GM23248 (cell line): ENCODE measurements around the gene PSME4. TPM values are rescaled to one million over a fixed set of nuclear protein-coding genes. Genes with fewer than 3 reads are reported as not detected.
A peak's percentile ranks its signal among the peaks of the same experiment; 100 is the strongest.

ENCODE experiments used
- DNase-seq: peaks from one replicate; pipeline ENCODE4 v3.0.0-alpha.2; 2015
- H2AFZ ChIP-seq: fragments of 200-600 bp; sonication (generic); 2 replicates; pipeline ENCODE4 v1.6.1; 2016; ENCODE audit warnings: antibody characterized with exemption
- H3F3A ChIP-seq: fragments of 200-600 bp; sonication (generic); 2 replicates; pipeline ENCODE4 v1.6.1; 2016; ENCODE audit warnings: mild to moderate bottlenecking, antibody characterized with exemption, mixed run types; ENCODE audit not compliant: insufficient read depth
- H3K27ac ChIP-seq: fragments of 200-600 bp; sonication (generic); 2 replicates; pipeline ENCODE4 v1.5.1; 2016; ENCODE audit warnings: mild to moderate bottlenecking
- H3K27me3 ChIP-seq: fragments of 200-600 bp; sonication (generic); replicated peaks from 2 replicates; pipeline ENCODE4 v1.6.1; 2016; ENCODE audit warnings: mild to moderate bottlenecking; ENCODE audit not compliant: insufficient read depth
- H3K36me3 ChIP-seq: fragments of 200-600 bp; sonication (generic); 2 replicates; pipeline ENCODE4 v1.6.1; 2016; ENCODE audit warnings: low read depth, mild to moderate bottlenecking
- H3K4me1 ChIP-seq: fragments of 200-600 bp; sonication (generic); 2 replicates; pipeline ENCODE4 v1.6.1; 2016; ENCODE audit warnings: mild to moderate bottlenecking; ENCODE audit not compliant: insufficient read depth
- H3K4me2 ChIP-seq: fragments of 200-600 bp; sonication (generic); one replicate; pipeline ENCODE4 v1.6.1; 2016; ENCODE audit warnings: mild to moderate bottlenecking; ENCODE audit not compliant: unreplicated experiment
- H3K4me3 ChIP-seq: fragments of 200-600 bp; sonication (generic); 2 replicates; pipeline ENCODE4 v1.5.1; 2016; ENCODE audit warnings: mild to moderate bottlenecking
- H3K79me2 ChIP-seq: fragments of 200-600 bp; sonication (generic); 2 replicates; pipeline ENCODE4 v1.6.1; 2016; ENCODE audit warnings: mild to moderate bottlenecking; ENCODE audit not compliant: insufficient read depth
- H3K9ac ChIP-seq: fragments of 200-600 bp; sonication (generic); 2 replicates; pipeline ENCODE4 v1.6.1; 2016; ENCODE audit warnings: mild to moderate bottlenecking
- H3K9me2 ChIP-seq: fragments of 200-600 bp; sonication (generic); 2 replicates; pipeline ENCODE4 v1.6.1; 2016; ENCODE audit warnings: mixed run types, mild to moderate bottlenecking, moderate library complexity; ENCODE audit not compliant: insufficient read depth
- H3K9me3 ChIP-seq: fragments of 200-600 bp; sonication (generic); one replicate; pipeline ENCODE4 v1.6.1; 2017; ENCODE audit warnings: low read depth
- H4K20me1 ChIP-seq: fragments of 200-600 bp; sonication (generic); 2 replicates; pipeline ENCODE4 v1.6.0; 2016; ENCODE audit not compliant: insufficient read depth
- EZH2 ChIP-seq: fragments of 200-600 bp; sonication (generic); IDR thresholded peaks from 2 replicates; pipeline ENCODE4 v1.6.1; 2018; ENCODE audit warnings: antibody characterized with exemption, mild to moderate bottlenecking; ENCODE audit not compliant: insufficient read depth, poor library complexity, severe bottlenecking
- EZH2phosphoT487 ChIP-seq: fragments of 200-600 bp; sonication (generic); IDR thresholded peaks from 2 replicates; pipeline ENCODE4 v1.6.1; 2018; ENCODE audit warnings: antibody characterized with exemption, moderate library complexity, mild to moderate bottlenecking, low read depth; ENCODE audit not compliant: insufficient read depth
- WGBS, 2 experiments: methylation state at CpG; one replicate each; pipeline ENCODE4 v1.1.6; 2015 to 2017; ENCODE audit warnings: low lambda C conversion rate in 2 of 2, low coverage in 1 of 2; ENCODE audit errors: missing lambda C conversion rate in 2 of 2; 5-methylcytosine and 5-hydroxymethylcytosine counted together
- in situ Hi-C: fragments of 300-500 bp; cut with MboI; formaldehyde crosslinking; loops from 2 replicates; pipeline ENCODE4 v1.15.0; 2020
- polyA plus RNA-seq: library from polyadenylated mRNA; unstranded; fragments of >200 nt; fragmentation: Nextera tagmentation; extraction: Ambion mirVana; gene quantifications from 2 replicates; pipeline ENCODE4 v1.2.1, GENCODE V29; 2016
- total RNA-seq: library from RNA; depleted of rRNA; stranded (reverse); fragments of >200 nt; shearing (Covaris generic); gene quantifications from 2 replicates; pipeline ENCODE4 v1.2.3, GENCODE V29; 2014

The PSME4 gene
- total and polyA plus RNA-seq, 2 experiments from 2014 or later = 16.2 to 29.3 TPM

DNA sequence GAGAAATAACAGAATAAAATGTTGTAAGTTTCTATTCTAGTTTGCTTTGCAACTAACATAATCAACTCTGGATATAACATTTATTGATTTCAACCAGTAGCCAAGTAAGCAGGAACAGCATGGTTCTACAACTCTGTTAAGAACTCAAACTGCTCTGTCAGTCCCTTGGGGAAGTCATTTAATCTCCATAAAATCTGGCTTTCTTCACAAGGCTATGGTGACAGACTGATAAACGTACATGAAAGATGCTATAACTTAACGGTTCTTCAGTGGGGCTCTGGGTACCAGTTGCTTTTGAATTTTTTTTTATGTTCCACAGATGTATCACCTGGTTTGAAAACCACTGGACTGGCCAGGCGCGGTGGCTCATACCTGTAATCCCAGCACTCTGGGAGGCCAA is 10.3 kb downstream of the PSME4 start:
- Histone ChIP-seq H4K20me1 (peaks cover 5% of the 10 kb centered on the region; the same call in 1 of the 2 replicates), H3K27me3 (no peaks in the 10 kb centered on the region), H3K9me2 (no peaks in the 10 kb centered on the region), H3K4me2 (no peak overlapping the region), H3K27ac (no peak overlapping the region), H3K79me2 (peaks cover 100% of the 10 kb centered on the region), H3K4me3 (no peak overlapping the region), H3K9me3 (no peaks in the 10 kb centered on the region), H2AFZ (no peak overlapping the region), H3K36me3 (no peaks in the 10 kb centered on the region), H3K9ac (no peak overlapping the region), H3K4me1 (peaks cover 21% of the 10 kb centered on the region; the same call in 1 of the 2 replicates), H3F3A (no peaks in the 10 kb centered on the region)
- in situ Hi-C loops = no loop called here
- 63 to 68% methylated on average over 4 of the region's 4 CpGs for WGBS, 2 experiments
- no peak for TF ChIP-seq EZH2
- no peak for TF ChIP-seq EZH2phosphoT487
- DNase-seq = no peak

DNA sequence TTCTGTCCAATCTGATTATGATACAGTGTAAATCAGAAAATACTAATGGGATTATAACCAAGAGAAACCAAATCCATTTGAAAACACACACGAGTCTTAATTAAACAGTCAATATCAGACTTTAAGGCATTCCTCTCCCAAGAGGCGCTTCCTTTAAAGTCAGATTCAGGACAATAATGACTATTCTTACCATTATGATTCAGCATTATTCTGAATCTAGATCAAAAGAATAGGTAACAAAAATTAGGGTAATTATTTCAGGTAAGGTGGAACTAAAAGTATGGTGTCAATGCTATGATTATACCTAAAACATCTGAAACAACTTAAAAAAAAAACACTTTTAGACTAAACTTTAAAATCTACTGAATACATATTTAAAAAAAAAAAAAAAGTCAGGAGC is 12.3 kb downstream of the PSME4 start:
- no peaks in the 10 kb centered on the region; the same call in 1 of the 2 replicates for H4K20me1 ChIP-seq

DNA sequence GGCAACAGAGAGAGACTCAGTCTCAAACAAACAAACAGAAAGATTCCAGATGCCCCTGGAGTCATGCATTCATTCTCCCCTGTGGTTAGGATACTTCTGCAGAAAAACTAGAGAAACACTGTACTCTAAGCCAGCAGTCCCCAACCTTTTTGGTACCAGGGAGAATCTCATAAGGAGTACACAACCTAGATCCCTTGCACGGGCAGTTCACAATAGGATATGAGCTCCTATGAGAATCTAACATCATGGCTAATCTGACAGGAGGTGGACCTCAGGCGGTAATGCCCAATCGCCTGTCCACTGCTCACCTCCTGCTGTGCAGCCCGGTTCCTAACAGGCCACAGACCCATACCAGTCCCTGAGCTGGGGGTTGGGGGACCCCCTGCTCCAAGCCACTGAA is 18.3 kb downstream of the PSME4 start:
- Histone ChIP-seq H3K4me3 (no peak overlapping the region), H3K9me2 (no peaks in the 10 kb centered on the region), H3K4me2 (no peak overlapping the region), H3K36me3 (0 out of 2 replicates have a peak, but pooled peaks cover 7% of the 10 kb centered on the region), H3K79me2 (peaks cover 100% of the 10 kb centered on the region), H3K27me3 (no peaks in the 10 kb centered on the region), H2AFZ (no peak overlapping the region), H3K4me1 (0 out of 2 replicates have a peak, but pooled peaks cover 3% of the 10 kb centered on the region), H3K27ac (no peak overlapping the region), H3K9me3 (no peaks in the 10 kb centered on the region), H3F3A (peaks cover 9% of the 10 kb centered on the region; the same call in 1 of the 2 replicates), H4K20me1 (no peaks in the 10 kb centered on the region; the same call in 1 of the 2 replicates), H3K9ac (no peak overlapping the region)
- DNase-seq = no peak
- 83 to 91% methylated on average over 4 of the region's 4 CpGs for WGBS, 2 experiments
- in situ Hi-C loops = no loop called here
- no peak for TF ChIP-seq EZH2
- TF ChIP-seq EZH2phosphoT487 = no peak

More for the DNA sequence above, 12.3 kb downstream of the PSME4 start:
- no peak overlapping the region for H3K9ac ChIP-seq
- no peak for DNase-seq
- peaks cover 17% of the 10 kb centered on the region; the same call in 1 of the 2 replicates for H3K4me1 ChIP-seq
- H3K4me3 ChIP-seq = no peak overlapping the region
- in situ Hi-C loops = no loop called here
- TF ChIP-seq EZH2 (no peak), EZH2phosphoT487 (no peak)
- H3K27me3 ChIP-seq = no peaks in the 10 kb centered on the region
- no peak overlapping the region for H2AFZ ChIP-seq
- peaks cover 100% of the 10 kb centered on the region for H3K79me2 ChIP-seq
- H3K36me3 ChIP-seq = no peaks in the 10 kb centered on the region
- no peak overlapping the region for H3K27ac ChIP-seq
- WGBS, 2 experiments = 98 to 100% methylated on average over 2 of the region's 2 CpGs
- H3K4me2 ChIP-seq = no peak overlapping the region
- H3K9me3 ChIP-seq = no peaks in the 10 kb centered on the region
- no peaks in the 10 kb centered on the region for H3F3A ChIP-seq
- no peaks in the 10 kb centered on the region for H3K9me2 ChIP-seq

DNA sequence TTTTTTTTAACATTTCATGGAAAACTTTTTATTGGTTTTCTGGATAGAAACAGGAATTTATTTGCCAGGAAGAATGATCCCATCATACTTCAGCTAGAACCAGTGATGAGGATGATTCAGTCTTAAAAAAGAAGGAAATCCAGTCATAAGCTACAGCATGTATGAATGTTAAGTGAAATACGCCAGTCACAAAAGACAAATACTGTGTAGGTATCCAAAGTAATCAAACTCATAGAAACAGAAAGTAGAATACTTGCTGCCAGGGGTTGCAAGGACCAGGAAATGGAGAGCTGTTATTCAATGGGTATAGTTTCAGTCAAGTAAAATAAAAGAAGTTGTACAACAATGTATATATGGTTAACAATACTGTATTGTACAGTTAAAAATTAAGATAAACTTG is 21.3 kb downstream of the PSME4 start:
- Histone ChIP-seq H3F3A (peaks cover 9% of the 10 kb centered on the region; the same call in 1 of the 2 replicates), H4K20me1 (no peaks in the 10 kb centered on the region), H3K9me3 (no peaks in the 10 kb centered on the region), H3K4me1 (peaks cover 11% of the 10 kb centered on the region), H3K4me2 (no peak overlapping the region), H3K4me3 (no peak overlapping the region), H3K9ac (no peak overlapping the region), H3K9me2 (no peaks in the 10 kb centered on the region), H3K79me2 (peaks cover 100% of the 10 kb centered on the region), H3K27me3 (no peaks in the 10 kb centered on the region), H3K27ac (peak overlapping the region; percentile 10; the same call in 1 of the 2 replicates), H2AFZ (no peak overlapping the region), H3K36me3 (peaks cover 28% of the 10 kb centered on the region)
- TF ChIP-seq EZH2 (no peak), EZH2phosphoT487 (no peak)
- peak; percentile 40 for DNase-seq
- 45 to 61% methylated on average over 1 of the region's 1 CpG for WGBS, 2 experiments
- in situ Hi-C loops = no loop called here

DNA sequence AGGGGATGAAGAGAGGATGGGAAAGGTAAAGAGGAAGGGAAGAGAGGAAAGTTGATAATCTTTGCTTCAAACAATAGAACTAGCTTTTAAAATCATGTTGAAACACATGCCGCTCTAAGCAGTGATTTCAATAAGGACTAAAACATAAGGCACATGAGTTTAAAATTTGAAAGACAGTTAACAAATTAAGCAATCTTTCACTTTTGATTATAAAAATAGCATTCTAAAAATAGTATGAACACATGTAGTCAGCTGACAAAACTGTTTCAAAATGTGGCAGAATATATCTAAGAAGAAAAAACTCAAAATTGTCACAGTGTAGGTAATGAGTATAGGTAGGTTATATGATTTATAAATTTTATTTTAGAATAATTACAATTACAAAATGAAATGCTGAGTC is 25.3 kb downstream of the PSME4 start:
- Histone ChIP-seq H3K79me2 (peaks cover 96% of the 10 kb centered on the region), H3F3A (peaks cover 9% of the 10 kb centered on the region; the same call in 1 of the 2 replicates), H3K9ac (no peak overlapping the region), H4K20me1 (no peaks in the 10 kb centered on the region), H2AFZ (no peak overlapping the region), H3K27ac (no peak overlapping the region), H3K4me2 (no peak overlapping the region), H3K4me3 (no peak overlapping the region), H3K4me1 (peaks cover 11% of the 10 kb centered on the region), H3K9me3 (no peaks in the 10 kb centered on the region), H3K36me3 (peaks cover 47% of the 10 kb centered on the region), H3K9me2 (no peaks in the 10 kb centered on the region), H3K27me3 (no peaks in the 10 kb centered on the region)
- TF ChIP-seq EZH2phosphoT487 (no peak), EZH2 (no peak)
- 48 to 72% methylated on average over 1 of the region's 1 CpG for WGBS, 2 experiments
- in situ Hi-C loops = no loop called here
- DNase-seq = no peak
